HCT116 (cell line): ENCODE results near the gene TNNI2. TPM values are rescaled to one million over a fixed set of nuclear protein-coding genes. Genes with fewer than 3 reads are reported as not detected.

Experiments
- ATAC-seq: fragments of 200-7000 bp; cut with Tn5 transposase; 2 replicates; pipeline ENCODE4 v1.9.1; 2020; ENCODE audit warnings: mild to moderate bottlenecking, moderate library complexity
- BruUV-seq: library from RNA; stranded (reverse); fragments of 400-500 nt; replicated peaks from 2 replicates; lab custom pipeline; 2021; lab: Mats Ljungman, UMichigan
- CTCF ChIA-PET: fragments of 300-600 bp; sonication (Branson Sonifier 250); formaldehyde crosslinking; loops from one replicate; lab custom pipeline; 2021; ENCODE audit warnings: antibody characterized with exemption; lab: Charles Lee
- POLR2A ChIA-PET: fragments of 300-600, 350-600 bp; sonication (Branson Sonifier 250); formaldehyde crosslinking; loops from one replicate; lab custom pipeline; 2021; ENCODE audit warnings: antibody characterized with exemption; lab: Charles Lee
- RAD21 ChIA-PET, 2 experiments: fragments of 300-600 bp; sonication (Branson Sonifier 250); formaldehyde crosslinking; loops; one replicate each; lab custom pipeline; 2023; ENCODE audit warnings: low total read pairs in 2 of 2; ENCODE audit not compliant: uncharacterized antibody in 2 of 2, unreplicated experiment in 2 of 2, low non-redundant PET in 1 of 2; lab: Charles Lee
- DNase-seq: peaks from one replicate; pipeline ENCODE4 v3.0.0-alpha.2; 2010; ENCODE audit warnings: low read depth, low spot score
- H2AFZ ChIP-seq: fragments of 200-600 bp; shearing (Covaris generic), sonication (generic); 2 replicates; pipeline ENCODE4 v1.6.1; 2017; ENCODE audit warnings: low read depth, mixed run types, mixed read lengths, antibody characterized with exemption, low read length; ENCODE audit not compliant: poor library complexity, severe bottlenecking
- H3K27ac ChIP-seq: 2 replicates; pipeline ENCODE4 v1.5.1; 2012; ENCODE audit warnings: low read depth, low read length
- H3K27me3 ChIP-seq: fragments of 200-600 bp; sonication (generic); 2 replicates; pipeline ENCODE4 v1.6.1; 2016; ENCODE audit warnings: mixed run types, low read length, mixed read lengths; ENCODE audit not compliant: insufficient read depth
- H3K36me3 ChIP-seq, 2 experiments: fragments of 200-500 bp in 1 of 2; fragments of 200-600 bp in 1 of 2; sonication (Bioruptor generic) in 1 of 2; sonication (generic) in 1 of 2; 2 replicates each; pipeline versions ENCODE4 v1.5.1 to v1.6.1; 2014 to 2016; ENCODE audit warnings: low read length in 2 of 2, inconsistent platforms in 1 of 2, mixed read lengths in 1 of 2, mixed run types in 1 of 2; ENCODE audit not compliant: insufficient read depth in 2 of 2, control insufficient read depth in 1 of 2
- H3K4me1 ChIP-seq, 2 experiments: fragments of 200-600 bp in 1 of 2; sonication (generic) in 1 of 2; 2 replicates each; pipeline versions ENCODE4 v1.5.1 to v1.6.1; 2012 to 2017; ENCODE audit warnings: low read length in 2 of 2, inconsistent platforms in 1 of 2, mild to moderate bottlenecking in 1 of 2, mixed read lengths in 1 of 2, mixed run types in 1 of 2, moderate library complexity in 1 of 2; ENCODE audit not compliant: insufficient read depth in 2 of 2, control insufficient read depth in 1 of 2
- H3K4me2 ChIP-seq: fragments of 200-600 bp; sonication (generic); 2 replicates; pipeline ENCODE4 v1.6.1; 2017; ENCODE audit warnings: mixed run types, low read length, mixed read lengths
- H3K4me3 ChIP-seq, 2 experiments: fragments of 200-600 bp in 1 of 2; sonication (generic) in 1 of 2; replicated peaks in 1 of 2; 2 replicates each; pipeline ENCODE4 v1.5.1; 2011 to 2016; ENCODE audit warnings: low read length in 2 of 2, control low read depth in 1 of 2, low read depth in 1 of 2, mild to moderate bottlenecking in 1 of 2, mixed read lengths in 1 of 2, mixed run types in 1 of 2
- H3K79me2 ChIP-seq: fragments of 200-600 bp; sonication (generic); 2 replicates; pipeline ENCODE4 v1.6.1; 2017; ENCODE audit warnings: mild to moderate bottlenecking, mixed run types, low read length, moderate library complexity, mixed read lengths; ENCODE audit not compliant: insufficient read depth
- H3K9ac ChIP-seq: fragments of 200-600 bp; sonication (generic); 2 replicates; pipeline ENCODE4 v1.6.1; 2016; ENCODE audit warnings: low read length, mixed read lengths
- H3K9me2 ChIP-seq: fragments of 200-600 bp; sonication (generic), shearing (Covaris generic); 2 replicates; pipeline ENCODE4 v1.6.1; 2017; ENCODE audit warnings: mixed run types, mild to moderate bottlenecking, moderate library complexity; ENCODE audit not compliant: insufficient read depth
- H3K9me3 ChIP-seq, 2 experiments: fragments of 200-500 bp in 1 of 2; fragments of 200-600 bp in 1 of 2; sonication (Bioruptor generic) in 1 of 2; sonication (generic) in 1 of 2; 2 replicates each; pipeline ENCODE4 v1.6.1; 2014 to 2017; ENCODE audit warnings: low read length in 2 of 2, mixed read lengths in 2 of 2, inconsistent platforms in 1 of 2, low read depth in 1 of 2, mild to moderate bottlenecking in 1 of 2, mixed run types in 1 of 2, moderate library complexity in 1 of 2; ENCODE audit not compliant: control insufficient read depth in 1 of 2, insufficient read depth in 1 of 2
- H4K20me1 ChIP-seq: fragments of 200-600 bp; sonication (generic), shearing (Covaris generic); 2 replicates; pipeline ENCODE4 v1.6.1; 2017; ENCODE audit warnings: mixed run types, mild to moderate bottlenecking, moderate library complexity; ENCODE audit not compliant: insufficient read depth
- EGR1 ChIP-seq: IDR thresholded peaks from 2 replicates; pipeline ENCODE4 v1.6.1; 2012; ENCODE audit warnings: low read depth
- ELF1 ChIP-seq: IDR thresholded peaks from 2 replicates; pipeline ENCODE4 v1.6.1; 2012; ENCODE audit warnings: low read depth, borderline replicate concordance
- EZH2 ChIP-seq: fragments of 200-600 bp; sonication (generic); IDR thresholded peaks from 2 replicates; pipeline ENCODE4 v1.6.1; 2017; ENCODE audit warnings: antibody characterized with exemption, mixed run types
- EZH2phosphoT487 ChIP-seq: fragments of 200-600 bp; IDR thresholded peaks from 2 replicates; pipeline ENCODE4 v1.6.1; 2018; ENCODE audit warnings: antibody characterized with exemption, borderline replicate concordance
- JUND ChIP-seq: IDR thresholded peaks from 2 replicates; pipeline ENCODE4 v1.6.1; 2012
- REST ChIP-seq: IDR thresholded peaks from 2 replicates; pipeline ENCODE4 v1.6.1; 2012; ENCODE audit warnings: low read depth
- intact Hi-C: fragments of 100-400 bp; cut with micrococcal nuclease; formaldehyde crosslinking; loops from 2 replicates; pipeline ENCODE4 v1.10.0; 2022
- total RNA-seq: library from RNA; stranded (reverse); gene quantifications from one replicate; pipeline ENCODE4 v1.2.1, GENCODE V29; 2021; ENCODE audit not compliant: unreplicated experiment

The TNNI2 gene
- total RNA-seq, 1 experiment from 2014 or later: not detected

GRCh38 chr11:1824221-1825038 lies 14.4 kb upstream of the TNNI2 start:
- DNase-seq (no peak), ATAC-seq (no peak)
- no peak overlapping the region for H3K27ac ChIP-seq
- ChIA-PET RAD21 (interaction anchor here (0.7 to 1.2 kb wide), 2 partner anchors 8 to 10 kb away, joined by 3 to 4 read pairs; no protein-coding TSS in a partner anchor), POLR2A (no interaction called here), CTCF (interaction anchor here (1.4 to 1.8 kb wide), 2 partner anchors 10 to 131 kb away, joined by 8 to 11 read pairs; partner anchors contain the start of gene SYT8)
- peaks cover 33 to 41% of the 10 kb centered on the region in 2 experiments for H3K4me1 ChIP-seq
- H4K20me1 ChIP-seq: no peaks in the 10 kb centered on the region
- no peak overlapping the region for H3K9ac ChIP-seq
- no peaks in the 10 kb centered on the region; a peak in 2 of 4 replicates for H3K9me3 ChIP-seq
- no peak overlapping the region for H2AFZ ChIP-seq
- no peaks in the 10 kb centered on the region for H3K36me3 ChIP-seq
- no peaks in the 10 kb centered on the region for H3K27me3 ChIP-seq
- BruUV-seq: no TSS peak
- intact Hi-C loops: no loop called here
- H3K4me3 ChIP-seq: no peak overlapping the region
- TF ChIP-seq JUND (no peak), EZH2phosphoT487 (no peak), EZH2 (no peak), ELF1 (no peak), REST (no peak), EGR1 (no peak)
- H3K79me2 ChIP-seq: no peaks in the 10 kb centered on the region
- no peaks in the 10 kb centered on the region for H3K9me2 ChIP-seq
- H3K4me2 ChIP-seq: no peak overlapping the region
